ENCODE data around the gene NUDT16.
A peak's percentile ranks its signal among the peaks of the same experiment; 100 is the strongest.

Gene NUDT16

DNA sequence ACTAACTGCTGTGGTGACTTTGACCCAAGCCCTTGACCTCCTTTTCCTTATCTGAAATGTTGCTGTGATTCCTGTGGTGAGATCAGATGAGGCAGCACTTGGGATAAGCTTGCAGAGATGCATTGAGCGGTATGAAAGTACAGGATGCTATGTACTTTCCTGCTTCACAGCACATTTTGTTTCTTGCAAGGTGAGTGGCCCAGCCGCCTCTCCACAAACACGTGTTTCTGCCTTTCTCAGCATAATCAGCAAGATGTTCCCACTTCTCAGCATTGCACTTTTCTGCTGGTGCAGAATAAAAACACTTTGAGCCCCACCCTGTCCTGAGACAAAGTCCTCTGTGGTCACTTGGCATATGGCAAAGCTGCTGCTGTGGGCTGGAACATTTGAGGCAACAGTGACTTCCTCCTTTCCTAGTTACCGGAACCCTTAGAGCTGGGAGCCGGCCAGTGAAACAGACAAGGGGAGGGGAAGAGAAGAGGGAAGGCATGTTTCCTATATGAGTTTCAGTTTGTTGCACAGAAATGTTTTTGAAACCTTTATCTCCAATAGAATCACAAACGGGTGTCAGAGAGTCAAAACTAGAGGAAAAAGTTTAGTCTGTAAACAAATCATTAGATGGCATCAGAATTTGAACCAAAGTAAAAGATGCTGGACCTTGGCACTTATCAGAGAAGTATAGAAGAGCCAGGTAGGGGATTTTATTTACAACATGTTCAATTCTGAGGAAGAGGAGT, 5.0 kb downstream of the NUDT16 start:
- DNase-seq (ENCODE audit: low spot score) = no peak
- no peak for FAIRE-seq

DNA sequence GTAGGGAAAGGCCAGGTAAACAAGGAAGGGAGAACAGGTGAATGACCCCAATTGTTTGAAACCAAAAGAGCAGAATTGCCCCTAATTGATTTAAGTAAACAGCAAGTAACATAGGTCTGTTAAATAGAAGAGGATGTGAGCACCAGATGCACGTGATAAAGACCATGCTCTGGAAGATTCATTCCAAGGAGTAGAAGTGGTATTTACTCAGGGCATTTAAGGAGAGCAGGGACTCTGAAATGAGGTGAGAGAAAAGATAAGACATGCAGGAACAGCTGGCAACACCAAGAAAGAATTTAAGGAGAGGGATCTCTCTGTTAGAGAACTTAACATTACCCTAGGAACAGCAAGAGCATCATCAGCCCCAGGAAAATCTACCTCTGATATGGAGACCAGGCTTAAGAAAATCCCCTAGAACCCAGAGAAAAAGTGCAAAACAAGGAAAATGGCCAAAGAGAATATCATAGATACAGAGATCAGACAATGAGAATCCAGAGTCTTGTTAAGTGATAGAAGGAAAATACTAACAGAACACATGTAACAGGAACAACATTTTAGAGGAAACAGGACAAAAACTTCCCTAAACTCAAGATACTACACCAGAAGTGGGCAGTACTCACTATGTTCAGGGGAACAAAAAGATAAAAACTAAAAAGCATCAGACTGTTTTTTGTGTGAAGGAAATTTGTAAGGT, 6.4 kb downstream of the NUDT16 start:
- DNase-seq (ENCODE audit: low spot score) (no peak), FAIRE-seq (no peak)

GRCh38 chr3:131388490-131388799, 6.9 kb downstream of the NUDT16 start:
- no peak for FAIRE-seq
- DNase-seq (ENCODE audit: low spot score) = no peak

DNA sequence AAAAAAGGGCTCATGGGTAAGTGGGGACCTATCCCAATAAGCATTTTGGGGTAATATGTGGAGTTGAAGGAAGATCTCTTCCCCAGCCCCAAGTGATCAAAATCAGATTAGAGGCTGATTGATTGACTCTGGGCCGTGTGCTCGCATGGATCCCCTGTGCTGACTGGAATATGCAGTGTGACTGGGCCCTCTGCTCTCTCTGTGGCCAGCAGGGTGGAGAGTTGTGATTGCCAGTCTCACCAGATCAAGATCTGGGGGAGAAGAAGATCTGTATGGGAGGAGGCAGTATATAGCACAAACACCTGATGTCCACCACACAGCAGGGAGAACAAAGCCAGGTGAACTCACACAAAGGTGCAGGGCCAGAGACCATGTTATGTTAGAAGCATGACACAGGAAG, 8.8 kb downstream of the NUDT16 start:
- DNase-seq (ENCODE audit: low spot score) (no peak), FAIRE-seq (no peak)

- FAIRE-seq (no peak), DNase-seq (ENCODE audit: low spot score) (no peak)
These were observed 11.5 kb downstream of the NUDT16 start for GRCh38 chr3:131393051-131393450.

DNA sequence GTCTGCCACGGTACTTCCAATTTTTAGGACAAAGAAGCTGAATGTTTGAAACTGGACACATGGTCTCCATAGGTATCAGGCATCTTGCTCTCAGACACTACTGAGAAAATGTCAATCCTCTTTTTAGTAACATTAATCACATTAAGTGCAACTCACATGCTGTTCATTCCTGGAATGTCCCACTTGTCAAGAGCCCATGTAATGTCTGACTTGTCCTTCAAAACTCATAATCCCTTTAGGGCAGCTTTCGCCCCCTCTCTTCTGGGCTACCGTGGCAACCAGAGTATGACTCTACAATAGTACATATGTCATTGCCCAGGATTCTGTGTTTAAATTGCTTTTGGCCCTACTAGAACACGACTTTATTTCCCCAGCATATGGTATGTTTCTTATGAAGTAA, 12.3 kb downstream of the NUDT16 start:
- no peak for FAIRE-seq

DNA sequence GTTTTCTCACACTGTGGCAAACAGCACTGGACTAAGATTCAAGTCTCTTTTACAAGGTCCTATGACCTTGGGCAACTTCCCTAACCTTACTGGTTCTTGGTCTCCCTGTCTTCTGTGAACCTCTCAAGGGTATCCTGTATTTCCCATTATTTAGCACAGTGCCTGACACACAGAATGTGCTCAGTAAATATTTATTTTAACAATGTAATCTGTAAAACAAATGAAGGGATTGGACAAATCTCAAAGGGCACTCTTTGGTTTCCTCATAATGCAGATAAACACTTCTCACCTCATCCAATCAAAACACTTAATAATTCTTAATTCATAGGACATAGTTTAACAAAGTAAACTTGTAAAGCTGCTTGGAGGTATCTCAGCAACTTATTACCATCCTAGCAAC, 12.8 kb downstream of the NUDT16 start:
- FAIRE-seq (no peak), DNase-seq (ENCODE audit: low spot score) (no peak)

More for the DNA sequence above, 12.3 kb downstream of the NUDT16 start:
- no peak for DNase-seq (ENCODE audit: low spot score)

DNA sequence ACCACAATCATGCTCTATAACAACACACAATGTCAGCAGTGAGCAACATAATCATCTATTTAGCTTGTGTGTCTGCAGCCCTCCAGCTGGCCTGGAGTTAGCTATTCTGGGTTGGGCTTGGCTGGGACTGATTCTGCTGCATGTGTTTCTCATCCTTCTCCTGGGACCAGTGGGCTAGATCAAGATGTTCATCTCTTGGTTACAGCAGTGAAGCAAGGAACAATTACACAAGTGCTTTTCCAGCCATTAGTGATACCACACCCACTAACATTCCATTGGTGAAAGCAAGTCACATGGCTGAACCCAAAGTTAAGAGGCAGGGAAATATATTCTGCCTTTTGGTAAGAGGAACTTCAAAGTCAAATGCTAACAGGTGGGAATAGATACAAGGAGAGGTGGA, 14.6 kb downstream of the NUDT16 start:
- peak; percentile 5 for FAIRE-seq
- DNase-seq (ENCODE audit: low spot score) = no peak

- FAIRE-seq (no peak), DNase-seq (ENCODE audit: low spot score) (no peak)
These were observed 16.3 kb downstream of the NUDT16 start for GRCh38 chr3:131397889-131398288.

DNA sequence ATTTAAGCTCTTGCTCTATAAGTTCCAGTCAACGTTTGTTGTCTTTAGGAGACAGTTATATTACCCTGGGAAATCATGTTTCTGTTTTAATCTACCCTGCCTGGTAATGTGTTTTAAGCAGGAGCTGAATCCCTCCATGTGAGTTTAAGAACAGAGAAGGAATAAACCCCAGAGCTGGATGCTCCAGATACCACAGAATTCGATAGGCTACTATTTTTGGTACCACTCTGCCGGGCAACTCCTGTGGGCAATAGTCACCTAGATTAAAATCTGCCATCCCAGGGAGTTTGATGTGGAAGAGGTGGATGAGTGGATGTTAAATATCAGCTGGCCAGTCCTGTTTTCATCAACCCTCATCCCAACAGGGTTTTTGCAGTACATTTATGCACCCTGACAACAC, 20.4 kb downstream of the NUDT16 start:
- DNase-seq (ENCODE audit: low spot score) (no peak), FAIRE-seq (no peak)

GRCh38 chr3:131402391-131403039, 20.9 kb downstream of the NUDT16 start:
- no peak for FAIRE-seq
- DNase-seq (ENCODE audit: low spot score) = no peak

DNA sequence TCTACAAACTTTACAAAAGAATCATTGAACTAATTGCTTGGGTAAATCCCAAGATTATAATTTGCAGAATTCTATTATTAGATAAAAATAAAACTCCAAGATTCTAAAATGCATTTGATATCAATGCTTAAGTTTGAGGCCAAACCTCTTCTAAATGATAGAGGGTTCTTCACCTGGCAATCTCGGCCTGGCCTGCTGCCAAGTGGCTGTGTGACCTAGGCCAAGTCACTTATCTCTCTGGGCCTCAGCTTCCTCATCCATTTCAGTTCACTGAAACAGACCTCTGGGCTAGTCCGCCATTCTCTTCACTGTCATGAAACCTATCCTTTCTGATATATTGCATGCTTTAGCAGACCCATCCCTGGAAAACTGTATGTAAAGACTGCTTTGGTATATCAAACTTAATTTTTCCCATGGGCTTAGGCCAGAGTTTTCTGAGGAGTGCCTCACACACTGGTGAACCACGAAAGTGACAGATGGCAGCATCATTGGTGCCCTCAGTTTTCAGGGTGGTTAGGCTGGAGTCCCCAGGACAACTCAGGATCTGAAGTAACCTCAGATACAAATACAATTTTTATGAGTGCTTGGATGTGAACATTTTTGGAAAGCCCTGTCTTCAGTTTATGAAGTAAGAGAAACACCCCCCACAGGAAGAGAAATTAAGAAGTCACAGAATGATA, 21.8 kb downstream of the NUDT16 start:
- no peak for DNase-seq (ENCODE audit: low spot score)
- FAIRE-seq = no peak

- DNase-seq (ENCODE audit: low spot score) = no peak
- FAIRE-seq = no peak
These were observed 23.8 kb downstream of the NUDT16 start for GRCh38 chr3:131405411-131405810.

GRCh38 chr3:131406274-131406673, 24.7 kb downstream of the NUDT16 start:
- DNase-seq (ENCODE audit: low spot score) = no peak
- FAIRE-seq = no peak

DNA sequence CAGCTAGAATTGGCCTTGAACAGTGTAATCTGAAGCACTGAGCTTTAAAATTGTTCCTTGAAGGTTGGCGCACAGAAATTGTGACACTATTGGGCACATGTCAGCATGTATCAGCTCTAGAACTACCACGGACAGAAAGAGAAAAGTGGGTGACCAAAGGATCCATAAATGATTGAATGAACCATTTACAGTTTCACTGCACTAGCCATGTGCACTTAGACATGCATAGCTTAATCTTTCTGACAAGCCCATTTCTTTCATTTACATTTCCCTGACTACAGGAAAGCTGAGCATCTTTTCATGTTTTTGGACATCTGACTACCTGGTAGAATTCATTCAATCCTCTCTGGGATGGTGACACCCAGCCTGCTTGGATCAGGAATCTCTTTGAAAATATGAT, 36.2 kb downstream of the NUDT16 start:
- DNase-seq (ENCODE audit: low spot score) = no peak
- no peak for FAIRE-seq

- DNase-seq (ENCODE audit: low spot score) = no peak
- no peak for FAIRE-seq
These were observed 39.7 kb downstream of the NUDT16 start for GRCh38 chr3:131421301-131421700.

GRCh38 chr3:131421957-131422498, 40.5 kb downstream of the NUDT16 start:
- no peak for DNase-seq (ENCODE audit: low spot score)
- FAIRE-seq = no peak

DNA sequence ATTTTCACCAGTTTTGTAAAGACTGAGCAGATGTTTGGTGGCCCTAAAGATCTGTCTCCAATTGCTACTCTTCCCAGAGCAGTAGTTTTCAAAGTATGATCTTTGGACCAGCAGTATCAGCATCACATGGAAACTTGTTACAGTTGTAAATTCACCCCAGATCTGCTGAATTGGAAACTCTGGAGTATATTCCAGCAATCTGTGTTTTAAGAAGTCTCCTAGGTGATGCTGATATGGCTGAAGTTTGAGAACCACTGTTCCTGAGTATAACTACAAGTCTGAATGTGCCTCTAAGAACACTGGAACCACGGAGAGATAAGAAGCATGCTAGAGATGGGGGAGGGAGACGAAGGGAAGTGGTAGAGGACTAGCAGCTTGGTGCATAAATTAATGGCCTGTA, 45.7 kb downstream of the NUDT16 start:
- FAIRE-seq = no peak
- no peak for DNase-seq (ENCODE audit: low spot score)

DNA sequence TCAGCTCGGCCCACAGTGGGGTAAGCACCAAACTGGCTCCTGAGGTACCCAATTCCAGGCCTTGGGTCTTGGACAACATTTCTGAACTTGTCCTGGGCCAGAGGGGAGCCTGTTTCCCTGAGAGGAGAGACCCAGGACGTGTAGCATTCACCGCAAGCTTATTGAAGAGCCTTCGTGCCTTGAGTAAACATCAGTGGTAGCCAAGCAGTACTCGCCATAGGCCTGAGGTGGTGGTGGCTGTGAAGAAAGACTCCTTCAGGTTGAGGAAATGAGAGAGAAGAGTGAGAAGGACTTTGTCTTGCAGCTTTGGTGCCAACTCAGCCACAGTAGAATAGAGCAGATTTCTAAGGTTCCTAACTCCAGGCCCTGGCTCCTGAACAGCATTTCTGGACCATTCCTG, 50.2 kb downstream of the NUDT16 start:
- FAIRE-seq = no peak

DNA sequence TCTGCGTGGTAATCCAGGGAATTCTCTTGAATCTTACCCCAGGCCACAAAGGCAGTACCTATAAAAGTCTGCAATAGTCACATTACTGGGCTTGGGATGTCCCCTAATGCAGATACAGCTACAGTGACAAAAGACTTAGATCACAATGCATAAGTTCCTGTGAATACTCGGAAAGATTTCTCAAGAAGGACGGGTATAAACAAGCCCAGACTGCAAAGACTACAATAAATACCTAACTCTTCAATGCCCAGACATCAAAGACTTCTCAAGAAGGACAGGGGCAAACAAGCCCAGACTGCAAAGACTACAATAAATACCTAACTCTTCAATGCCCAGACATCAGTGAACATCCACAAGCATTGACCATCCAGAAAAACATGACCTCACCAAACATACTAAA, 50.9 kb downstream of the NUDT16 start:
- DNase-seq (ENCODE audit: low spot score) (no peak), FAIRE-seq (no peak)

More for the DNA sequence above, 50.2 kb downstream of the NUDT16 start:
- DNase-seq (ENCODE audit: low spot score) = no peak

DNA sequence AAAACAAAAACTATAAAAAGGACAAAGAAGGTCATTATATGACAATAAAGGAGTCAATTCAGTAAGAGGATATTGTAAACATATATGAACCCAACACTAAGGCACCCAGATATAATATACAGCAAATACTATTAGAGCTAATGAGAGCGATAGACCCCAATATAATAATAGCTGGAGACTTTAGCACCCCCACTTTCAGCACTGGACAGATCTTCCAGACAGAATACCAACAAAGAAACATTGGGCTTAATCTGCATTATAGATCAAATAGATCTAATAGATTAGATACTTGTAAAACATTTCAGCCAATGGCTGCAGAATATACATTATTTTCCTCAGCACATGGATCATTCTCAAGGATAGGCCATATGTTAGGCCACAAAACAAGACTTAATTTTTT, 53.4 kb downstream of the NUDT16 start:
- FAIRE-seq (no peak), DNase-seq (ENCODE audit: low spot score) (no peak)

Data from urothelium cell line (cell line).